ENCODE data around the gene GPHB5.

- TF ChIP-seq CTCF (IDR thresholded peaks at IDR 0.05) (no peak), EP300 (IDR thresholded peaks at IDR 0.05) (no peak)
Observed at GRCh38 chr14:63297372-63298063, 21.2 kb downstream of the GPHB5 start.
